HUES6 (cell line): ENCODE data around the gene CSTF2.

ENCODE experiments used
- H3K27ac ChIP-seq: 2 replicates; pipeline ENCODE4 v1.7.0; 2013; ENCODE audit warnings: low read depth, mild to moderate bottlenecking, low read length, inconsistent platforms
- H3K27me3 ChIP-seq: 2 replicates; pipeline ENCODE4 v1.6.1; 2013; ENCODE audit warnings: low read length; ENCODE audit not compliant: control insufficient read depth, insufficient read depth
- H3K36me3 ChIP-seq: 2 replicates; pipeline ENCODE4 v1.6.1; 2013; ENCODE audit warnings: low read length; ENCODE audit not compliant: control insufficient read depth, insufficient read depth
- H3K4me1 ChIP-seq: 2 replicates; pipeline ENCODE4 v1.6.1; 2013; ENCODE audit warnings: low read length; ENCODE audit not compliant: control insufficient read depth, insufficient read depth
- H3K4me3 ChIP-seq: 2 replicates; pipeline ENCODE4 v1.5.1; 2013; ENCODE audit warnings: low read depth, low read length
- H3K9ac ChIP-seq: one replicate; pipeline ENCODE4 v1.6.1; 2013; ENCODE audit warnings: mild to moderate bottlenecking, low read length
- H3K9me3 ChIP-seq: 2 replicates; pipeline ENCODE4 v1.6.1; 2013; ENCODE audit warnings: low read depth, low read length; ENCODE audit not compliant: control insufficient read depth, insufficient read depth

CSTF2 gene

DNA sequence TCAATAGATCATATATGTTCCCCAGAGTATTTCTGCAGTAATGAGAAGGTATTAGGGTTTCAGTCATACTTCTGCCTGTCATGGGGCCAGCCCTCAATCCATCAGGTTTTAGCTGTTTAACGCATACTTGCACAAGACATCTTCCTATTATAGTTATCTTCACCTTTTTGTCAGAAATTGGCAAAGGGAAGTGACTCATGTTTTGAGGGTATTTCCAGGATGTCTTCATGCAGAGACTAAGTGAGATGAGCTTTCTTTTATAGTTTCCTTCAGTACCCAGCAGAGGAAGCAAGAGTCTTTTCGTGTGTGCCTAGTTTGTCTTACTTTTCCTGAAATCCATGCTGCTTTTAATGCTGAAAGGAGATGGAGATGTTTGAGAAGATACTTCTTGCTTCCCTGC lies 9.5 kb downstream of the CSTF2 start:
- H3K9ac ChIP-seq: no peak overlapping the region
- H3K4me1 ChIP-seq: no peaks in the 10 kb centered on the region
- H3K27ac ChIP-seq: no peak overlapping the region
- H3K4me3 ChIP-seq: no peak overlapping the region
- H3K27me3 ChIP-seq: no peaks in the 10 kb centered on the region; the same call in 1 of the 2 replicates
- no peaks in the 10 kb centered on the region for H3K9me3 ChIP-seq
- peaks cover 87% of the 10 kb centered on the region for H3K36me3 ChIP-seq

DNA sequence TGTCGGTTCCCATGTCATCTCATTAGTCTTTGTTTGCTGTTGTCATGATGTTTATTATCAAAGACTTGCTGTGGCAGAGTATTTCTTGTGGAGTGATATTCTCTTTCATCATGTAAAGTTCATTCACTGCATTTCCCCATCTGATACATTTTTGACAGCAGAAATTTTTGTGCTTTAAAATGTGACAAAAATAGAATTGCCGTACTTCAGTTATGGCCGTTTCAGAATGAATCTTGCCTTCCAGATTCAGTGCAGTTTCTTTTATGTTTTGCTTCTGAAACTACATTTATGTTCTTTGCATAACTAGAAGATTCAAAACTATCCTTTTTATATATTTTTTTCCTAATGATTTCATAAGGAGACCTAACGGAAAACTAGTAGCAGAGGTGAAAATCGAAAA lies 10.0 kb downstream of the CSTF2 start:
- H3K9ac ChIP-seq: no peak overlapping the region
- no peaks in the 10 kb centered on the region for H3K4me1 ChIP-seq
- H3K27ac ChIP-seq: no peak overlapping the region
- no peaks in the 10 kb centered on the region for H3K9me3 ChIP-seq
- H3K36me3 ChIP-seq: peaks cover 85% of the 10 kb centered on the region
- no peaks in the 10 kb centered on the region; the same call in 1 of the 2 replicates for H3K27me3 ChIP-seq
- no peak overlapping the region for H3K4me3 ChIP-seq

DNA sequence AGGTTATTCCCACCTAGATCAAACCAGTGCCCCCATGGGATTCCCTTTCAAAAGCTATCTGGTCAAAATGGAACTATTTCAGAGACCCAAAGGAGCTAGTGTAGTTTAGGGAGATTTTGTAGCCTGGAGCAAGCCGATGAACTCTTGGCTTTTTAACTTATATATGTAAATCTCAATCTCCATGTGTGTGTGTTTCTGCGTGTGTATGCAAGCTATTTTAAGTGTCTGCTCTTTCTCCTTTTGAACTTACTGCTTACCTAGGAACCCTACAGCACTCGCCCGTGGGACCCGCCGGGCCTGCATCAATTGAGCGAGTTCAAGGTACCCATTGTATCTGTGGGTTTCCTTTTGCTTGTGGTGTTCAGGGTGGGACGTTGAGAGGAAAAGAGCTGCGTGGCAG lies 10.4 kb downstream of the CSTF2 start:
- no peaks in the 10 kb centered on the region; the same call in 1 of the 2 replicates for H3K27me3 ChIP-seq
- no peak overlapping the region for H3K9ac ChIP-seq
- no peaks in the 10 kb centered on the region for H3K4me1 ChIP-seq
- H3K9me3 ChIP-seq: no peaks in the 10 kb centered on the region
- H3K36me3 ChIP-seq: peaks cover 89% of the 10 kb centered on the region
- no peak overlapping the region for H3K4me3 ChIP-seq
- H3K27ac ChIP-seq: no peak overlapping the region

DNA sequence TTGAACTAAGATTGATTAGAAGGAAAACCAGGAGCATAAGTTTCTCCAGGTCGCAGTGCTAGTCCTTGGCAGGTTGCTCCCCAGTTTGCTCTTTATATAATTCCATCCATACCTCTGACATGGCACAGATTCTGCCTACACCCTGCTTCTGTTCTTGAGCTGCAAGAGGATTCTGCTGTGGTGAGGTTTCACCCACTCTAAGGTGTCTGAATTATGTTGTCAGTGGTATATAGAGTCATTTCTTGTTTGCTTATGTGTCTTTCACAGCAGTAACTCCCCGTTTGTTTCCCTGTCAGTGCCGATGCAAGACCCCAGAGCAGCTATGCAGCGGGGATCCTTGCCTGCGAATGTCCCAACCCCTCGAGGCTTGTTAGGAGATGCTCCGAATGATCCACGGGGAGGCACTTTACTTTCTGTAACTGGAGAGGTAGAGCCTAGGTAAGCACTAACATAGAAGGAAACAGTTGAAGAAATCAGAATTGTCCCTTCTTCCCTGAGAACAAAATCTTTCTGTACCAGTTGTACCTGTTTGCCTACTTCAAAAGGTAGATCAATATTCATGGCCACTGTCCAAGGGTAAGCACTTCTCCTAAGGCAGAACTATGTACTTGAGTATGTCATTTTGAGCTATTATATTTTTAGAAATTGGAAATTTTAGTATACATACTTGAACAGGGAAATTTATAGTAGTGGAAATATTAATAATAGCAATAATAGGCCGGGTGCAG lies 11.2 kb downstream of the CSTF2 start:
- no peak overlapping the region for H3K4me3 ChIP-seq
- H3K27me3 ChIP-seq: no peaks in the 10 kb centered on the region; the same call in 1 of the 2 replicates
- H3K9me3 ChIP-seq: no peaks in the 10 kb centered on the region
- no peak overlapping the region for H3K9ac ChIP-seq
- H3K36me3 ChIP-seq: peaks cover 93% of the 10 kb centered on the region
- H3K4me1 ChIP-seq: no peaks in the 10 kb centered on the region
- no peak overlapping the region for H3K27ac ChIP-seq

DNA sequence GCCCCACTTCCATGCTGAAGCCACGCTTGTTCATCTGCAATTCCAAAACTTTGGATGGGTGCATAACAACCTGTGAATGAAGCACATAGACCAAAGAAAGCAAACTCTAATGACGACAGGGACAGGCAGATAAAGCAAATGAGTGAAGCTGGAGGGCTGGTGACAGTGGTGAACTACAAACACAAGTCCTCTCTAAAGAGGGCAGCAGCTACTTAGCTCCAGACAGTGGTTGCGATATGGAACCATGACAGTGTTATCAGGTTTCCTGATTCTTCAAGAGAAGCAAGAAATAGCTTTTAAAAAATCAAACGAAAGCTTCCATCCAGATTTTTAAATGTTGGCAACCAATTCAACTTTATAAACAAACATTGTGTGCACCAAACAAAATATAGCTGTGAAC lies 30.1 kb downstream of the CSTF2 start:
- no peak overlapping the region for H3K27ac ChIP-seq
- H3K27me3 ChIP-seq: no peaks in the 10 kb centered on the region
- H3K9ac ChIP-seq: no peak overlapping the region
- no peaks in the 10 kb centered on the region for H3K36me3 ChIP-seq
- H3K4me3 ChIP-seq: no peak overlapping the region
- no peaks in the 10 kb centered on the region for H3K4me1 ChIP-seq
- H3K9me3 ChIP-seq: no peaks in the 10 kb centered on the region

DNA sequence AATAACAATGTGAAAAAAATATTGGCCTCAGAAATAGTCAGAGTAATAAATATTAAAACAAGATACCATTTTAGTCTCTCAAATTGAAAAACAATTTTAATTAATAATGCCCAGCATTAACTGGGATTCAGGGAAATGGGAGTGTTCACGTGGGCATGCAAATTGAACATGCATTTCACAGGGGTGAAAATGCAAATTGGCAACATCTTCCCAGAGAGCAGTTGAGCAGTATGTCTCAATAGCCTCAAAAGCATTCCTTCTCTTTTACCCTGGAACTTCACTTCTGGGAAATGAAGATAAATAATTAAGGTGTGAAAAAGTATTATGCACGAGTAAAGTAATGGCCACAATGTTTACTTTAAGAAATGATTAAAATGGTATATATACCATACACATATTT lies 32.6 kb downstream of the CSTF2 start:
- no peak overlapping the region for H3K27ac ChIP-seq
- H3K9ac ChIP-seq: no peak overlapping the region
- H3K4me3 ChIP-seq: no peak overlapping the region
- H3K27me3 ChIP-seq: no peaks in the 10 kb centered on the region
- no peaks in the 10 kb centered on the region for H3K4me1 ChIP-seq
- H3K9me3 ChIP-seq: no peaks in the 10 kb centered on the region; the same call in 1 of the 2 replicates
- H3K36me3 ChIP-seq: no peaks in the 10 kb centered on the region

DNA sequence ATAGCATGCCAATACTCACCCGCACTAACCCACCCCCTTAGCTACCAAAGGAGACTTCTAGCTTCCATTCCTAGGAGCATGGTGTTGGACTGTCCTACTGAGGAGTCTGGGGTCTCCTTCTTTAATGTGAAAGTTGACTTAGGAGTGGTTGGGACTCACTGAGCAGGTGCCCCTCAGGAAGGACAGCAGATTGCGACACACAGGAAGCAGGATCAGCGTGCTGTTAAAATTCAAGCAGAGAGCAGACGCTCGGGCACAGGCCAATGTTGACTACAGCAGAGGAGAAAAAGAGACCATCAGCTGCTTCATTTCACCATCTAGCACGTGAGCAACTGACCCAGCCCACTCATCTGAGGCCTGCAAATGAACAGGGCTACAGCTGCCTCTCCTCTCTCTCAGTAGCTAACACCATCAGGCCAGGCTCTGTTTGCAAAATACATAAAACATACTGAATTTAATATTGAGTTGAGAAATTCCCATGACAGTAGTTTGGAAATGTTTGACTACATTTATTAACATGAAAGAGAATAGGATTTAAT lies 43.2 kb downstream of the CSTF2 start:
- Histone ChIP-seq H3K4me1 (no peaks in the 10 kb centered on the region), H3K36me3 (no peaks in the 10 kb centered on the region), H3K9ac (no peak overlapping the region), H3K4me3 (no peak overlapping the region), H3K27ac (no peak overlapping the region), H3K27me3 (no peaks in the 10 kb centered on the region; the same call in 1 of the 2 replicates), H3K9me3 (no peaks in the 10 kb centered on the region)

DNA sequence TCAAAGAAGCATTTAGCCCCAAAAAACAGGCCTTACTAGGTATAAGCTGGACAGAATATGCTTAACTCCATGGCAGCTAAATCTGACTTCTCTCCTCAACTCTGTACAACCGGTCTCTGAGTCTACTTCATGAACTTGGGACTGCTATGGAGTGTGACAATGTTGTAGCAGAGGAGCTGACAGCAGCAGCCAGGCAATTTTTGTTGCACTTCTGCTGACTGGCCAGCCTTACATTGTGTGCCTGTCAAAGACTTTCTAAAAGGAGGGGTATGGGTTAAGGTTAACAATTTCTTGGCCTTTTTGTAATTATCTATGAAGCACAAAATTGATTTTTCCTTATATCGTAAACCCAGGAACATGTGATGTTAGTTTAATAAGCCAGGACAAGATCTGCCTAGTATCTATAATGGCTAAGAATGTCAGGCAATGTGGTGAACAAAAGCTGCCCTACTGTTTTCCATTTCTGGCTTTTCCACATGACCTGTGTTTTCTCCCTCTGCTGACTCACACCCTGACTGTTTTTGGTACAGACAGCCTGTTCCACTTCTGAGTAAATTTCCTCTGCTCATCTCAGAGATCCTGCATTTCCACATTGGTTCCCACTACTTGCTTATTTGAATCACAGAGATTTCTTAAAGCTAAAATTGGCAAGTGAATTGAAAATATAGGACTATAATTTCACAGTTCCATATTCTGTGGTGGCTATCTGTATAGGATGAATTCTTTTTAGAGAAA lies 44.6 kb downstream of the CSTF2 start:
- Histone ChIP-seq H3K4me1 (no peaks in the 10 kb centered on the region), H3K36me3 (no peaks in the 10 kb centered on the region), H3K27ac (no peak overlapping the region), H3K27me3 (no peaks in the 10 kb centered on the region; the same call in 1 of the 2 replicates), H3K4me3 (no peak overlapping the region), H3K9ac (no peak overlapping the region), H3K9me3 (no peaks in the 10 kb centered on the region)

DNA sequence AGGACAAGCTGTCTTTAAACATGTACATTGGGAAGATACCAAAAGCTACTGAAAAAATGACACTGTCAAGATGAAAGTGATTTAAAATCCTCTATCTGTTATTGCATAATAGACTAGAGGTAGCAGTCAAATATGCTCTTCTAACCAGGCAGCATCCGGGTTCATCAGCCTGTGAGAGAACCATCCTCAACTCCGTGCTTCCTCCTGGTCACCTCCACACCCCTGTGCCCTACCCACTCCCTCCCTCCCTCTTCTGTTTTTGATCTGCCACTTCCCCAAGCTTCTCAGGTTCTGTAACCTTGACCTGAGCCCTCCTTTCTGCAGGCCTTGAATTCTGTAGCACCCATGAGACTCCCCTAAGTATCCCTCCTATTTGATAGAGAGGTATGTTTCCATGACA lies 48.1 kb downstream of the CSTF2 start:
- H3K4me1 ChIP-seq: no peaks in the 10 kb centered on the region
- H3K27ac ChIP-seq: no peak overlapping the region
- no peak overlapping the region for H3K9ac ChIP-seq
- no peaks in the 10 kb centered on the region for H3K9me3 ChIP-seq
- no peaks in the 10 kb centered on the region; the same call in 1 of the 2 replicates for H3K27me3 ChIP-seq
- H3K4me3 ChIP-seq: no peak overlapping the region
- H3K36me3 ChIP-seq: no peaks in the 10 kb centered on the region

DNA sequence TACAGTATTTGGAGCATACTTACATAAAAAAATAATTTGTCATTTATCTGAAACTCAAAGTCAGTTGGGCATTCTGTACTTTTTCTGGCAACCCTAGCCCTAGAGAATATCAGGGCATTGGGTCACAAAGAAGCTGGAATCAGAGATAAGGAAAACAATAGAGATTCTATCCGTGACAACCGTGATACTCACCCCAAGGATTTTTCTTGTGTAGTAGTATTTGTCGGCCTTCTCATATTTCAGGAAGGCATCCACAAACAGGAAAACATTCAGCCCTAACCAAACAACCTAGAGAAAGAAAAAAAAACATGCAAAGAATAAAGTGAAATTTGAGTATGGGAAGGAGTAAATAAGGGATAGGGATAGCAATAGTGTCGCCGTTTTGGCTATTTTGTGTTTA lies 50.3 kb downstream of the CSTF2 start:
- H3K27ac ChIP-seq: no peak overlapping the region
- H3K36me3 ChIP-seq: no peaks in the 10 kb centered on the region
- H3K9me3 ChIP-seq: no peaks in the 10 kb centered on the region
- no peaks in the 10 kb centered on the region; the same call in 1 of the 2 replicates for H3K27me3 ChIP-seq
- no peak overlapping the region for H3K4me3 ChIP-seq
- no peak overlapping the region for H3K9ac ChIP-seq
- H3K4me1 ChIP-seq: no peaks in the 10 kb centered on the region
